GM12874 (cell line): ENCODE measurements around the gene SERTAD1.

Experiments
- TF ChIP-seq, protein P1 (sequence below): IDR thresholded peaks from 2 replicates; pipeline ENCODE4 v1.5.1; 2011; ENCODE audit warnings: low read depth, mild to moderate bottlenecking, control low read depth, low read length, moderate library complexity; ENCODE audit not compliant: insufficient read depth

Gene SERTAD1

DNA sequence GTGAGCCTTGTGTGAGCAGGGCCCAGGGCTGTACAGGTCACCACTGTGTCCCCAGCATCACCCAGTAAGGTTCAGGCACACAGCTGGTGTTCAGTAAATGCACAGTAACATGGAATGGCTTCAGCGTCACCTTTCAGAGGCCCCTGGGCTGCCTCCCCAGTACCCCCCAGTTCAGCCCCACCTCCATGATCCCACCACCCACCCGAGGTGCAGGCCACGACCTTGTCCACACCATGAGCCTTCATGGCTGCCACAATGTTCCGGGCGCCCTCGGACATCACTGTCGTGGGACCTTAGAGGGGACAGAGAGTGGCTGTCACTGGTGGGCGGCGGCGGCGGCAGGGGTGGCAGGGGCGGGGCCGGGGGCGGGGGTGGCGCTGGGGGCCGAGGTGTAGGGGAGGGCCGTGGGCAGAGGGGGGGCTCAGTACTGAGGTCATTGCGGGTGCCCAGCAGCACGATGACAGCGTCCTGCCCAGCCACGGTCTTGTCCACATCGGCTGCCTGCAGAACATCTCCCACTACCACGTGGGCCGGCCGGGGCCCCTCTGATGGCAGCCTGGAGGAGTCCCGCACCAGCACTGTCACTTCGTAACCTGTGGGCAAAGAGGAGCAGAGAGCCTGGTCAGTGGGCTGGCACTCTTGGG lies 32.3 kb upstream of the SERTAD1 start:
- TF ChIP-seq, protein P1, sequence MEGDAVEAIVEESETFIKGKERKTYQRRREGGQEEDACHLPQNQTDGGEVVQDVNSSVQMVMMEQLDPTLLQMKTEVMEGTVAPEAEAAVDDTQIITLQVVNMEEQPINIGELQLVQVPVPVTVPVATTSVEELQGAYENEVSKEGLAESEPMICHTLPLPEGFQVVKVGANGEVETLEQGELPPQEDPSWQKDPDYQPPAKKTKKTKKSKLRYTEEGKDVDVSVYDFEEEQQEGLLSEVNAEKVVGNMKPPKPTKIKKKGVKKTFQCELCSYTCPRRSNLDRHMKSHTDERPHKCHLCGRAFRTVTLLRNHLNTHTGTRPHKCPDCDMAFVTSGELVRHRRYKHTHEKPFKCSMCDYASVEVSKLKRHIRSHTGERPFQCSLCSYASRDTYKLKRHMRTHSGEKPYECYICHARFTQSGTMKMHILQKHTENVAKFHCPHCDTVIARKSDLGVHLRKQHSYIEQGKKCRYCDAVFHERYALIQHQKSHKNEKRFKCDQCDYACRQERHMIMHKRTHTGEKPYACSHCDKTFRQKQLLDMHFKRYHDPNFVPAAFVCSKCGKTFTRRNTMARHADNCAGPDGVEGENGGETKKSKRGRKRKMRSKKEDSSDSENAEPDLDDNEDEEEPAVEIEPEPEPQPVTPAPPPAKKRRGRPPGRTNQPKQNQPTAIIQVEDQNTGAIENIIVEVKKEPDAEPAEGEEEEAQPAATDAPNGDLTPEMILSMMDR: no peak

DNA sequence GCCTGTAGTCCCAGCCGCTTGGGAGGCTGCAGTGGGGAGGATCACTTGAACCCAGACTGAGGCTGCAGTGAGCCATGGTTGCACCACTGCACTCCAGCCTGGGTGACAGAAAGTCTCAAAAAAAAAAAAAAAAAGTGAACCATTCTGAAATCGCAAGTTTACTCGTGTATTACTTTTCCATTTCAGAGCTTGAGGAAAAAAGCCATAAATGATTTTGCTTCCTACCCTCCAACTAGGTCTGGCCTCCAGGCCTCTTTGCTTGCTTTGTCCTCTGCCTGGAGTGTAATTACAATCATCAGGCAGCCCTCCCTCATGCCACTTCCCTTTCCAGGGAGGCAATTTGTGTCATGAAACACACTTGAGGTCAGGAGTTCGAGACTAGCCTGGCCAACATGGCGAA lies 31.3 kb upstream of the SERTAD1 start:
- TF ChIP-seq, protein P1: no peak

DNA sequence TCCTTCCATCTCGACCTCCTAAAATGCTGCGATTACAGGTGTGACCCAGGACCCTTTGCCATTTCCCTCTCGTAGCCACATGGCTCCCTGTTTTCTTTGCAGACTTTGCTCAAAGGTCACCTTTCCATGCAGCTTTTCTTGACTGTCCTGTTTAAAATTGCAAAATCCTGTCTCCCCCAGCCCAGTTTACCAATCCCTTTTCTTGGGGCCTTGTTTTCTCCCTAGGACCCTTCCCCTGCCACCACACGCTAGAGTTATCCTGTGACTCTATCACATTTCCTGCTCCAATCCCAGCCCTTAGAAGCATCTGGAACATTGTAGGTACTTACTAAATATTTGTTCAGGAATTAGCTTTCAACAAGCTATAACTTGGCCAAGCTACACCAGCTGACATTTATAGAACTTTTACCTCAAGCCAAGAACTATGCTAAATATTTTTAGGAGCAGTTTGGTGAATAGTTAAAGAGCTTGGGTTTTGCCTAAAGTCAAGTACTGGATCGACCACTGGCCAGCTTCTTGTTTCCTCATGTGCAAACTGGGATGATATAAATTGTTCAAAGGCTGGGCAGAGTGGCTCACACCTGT lies 27.5 kb upstream of the SERTAD1 start:
- TF ChIP-seq, protein P1: no peak

DNA sequence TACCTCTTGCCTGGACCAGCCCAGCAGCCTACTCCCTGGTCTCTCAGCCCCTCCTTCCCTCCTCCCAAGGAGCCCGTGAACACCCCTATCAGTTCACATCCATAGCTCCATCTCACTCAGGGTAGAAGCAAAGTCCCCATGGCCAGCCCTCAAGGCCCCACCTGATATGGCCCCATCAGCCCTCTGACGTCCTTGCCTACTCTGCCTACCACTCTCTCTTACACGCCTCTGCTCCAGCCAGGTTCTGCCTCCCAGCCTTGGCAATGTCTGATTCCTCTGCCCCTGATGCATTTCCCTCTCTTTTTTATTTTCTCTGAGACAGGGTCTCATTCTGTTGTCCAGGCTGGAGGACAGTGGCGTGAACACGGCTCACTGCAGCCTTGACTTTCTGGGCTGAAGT lies 26.2 kb upstream of the SERTAD1 start:
- TF ChIP-seq, protein P1: no peak

DNA sequence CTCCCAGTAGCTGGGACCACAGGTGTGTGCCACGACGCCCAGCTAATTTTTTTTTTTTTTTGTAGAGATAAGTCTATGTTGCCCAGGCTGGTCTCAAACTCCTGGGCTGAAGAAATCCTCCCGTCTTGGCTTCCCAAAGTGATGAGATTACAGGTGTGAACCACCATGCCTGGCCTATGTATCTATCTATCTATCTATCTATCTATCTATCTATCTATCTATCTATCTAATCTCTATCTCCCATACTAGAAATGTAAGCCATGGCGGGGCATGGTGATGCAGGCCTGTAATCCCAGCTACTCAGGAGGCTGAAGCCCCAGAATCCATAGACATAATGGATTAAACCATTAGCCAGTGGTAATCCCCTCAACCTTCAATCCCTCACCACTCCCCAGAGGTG lies 24.9 kb upstream of the SERTAD1 start:
- TF ChIP-seq, protein P1: no peak

DNA sequence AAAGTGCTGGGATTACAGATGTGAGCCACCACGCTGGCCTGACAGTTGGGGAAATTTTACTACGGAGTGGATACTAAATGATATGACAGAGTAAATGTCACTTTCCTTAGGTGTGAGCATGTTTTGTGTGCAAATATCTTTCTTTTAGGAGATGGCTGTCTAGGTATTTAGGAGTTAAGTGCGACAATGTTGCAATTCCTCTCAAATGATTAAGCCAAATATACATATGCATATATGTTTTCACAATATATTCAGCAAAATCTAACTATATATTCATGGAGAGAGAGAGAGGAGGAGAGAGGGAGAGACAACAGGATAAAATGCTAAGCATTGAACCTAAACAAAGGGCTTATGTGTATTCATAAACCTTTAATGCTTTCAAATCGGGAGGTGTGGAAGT lies 23.7 kb upstream of the SERTAD1 start:
- TF ChIP-seq, protein P1: no peak

DNA sequence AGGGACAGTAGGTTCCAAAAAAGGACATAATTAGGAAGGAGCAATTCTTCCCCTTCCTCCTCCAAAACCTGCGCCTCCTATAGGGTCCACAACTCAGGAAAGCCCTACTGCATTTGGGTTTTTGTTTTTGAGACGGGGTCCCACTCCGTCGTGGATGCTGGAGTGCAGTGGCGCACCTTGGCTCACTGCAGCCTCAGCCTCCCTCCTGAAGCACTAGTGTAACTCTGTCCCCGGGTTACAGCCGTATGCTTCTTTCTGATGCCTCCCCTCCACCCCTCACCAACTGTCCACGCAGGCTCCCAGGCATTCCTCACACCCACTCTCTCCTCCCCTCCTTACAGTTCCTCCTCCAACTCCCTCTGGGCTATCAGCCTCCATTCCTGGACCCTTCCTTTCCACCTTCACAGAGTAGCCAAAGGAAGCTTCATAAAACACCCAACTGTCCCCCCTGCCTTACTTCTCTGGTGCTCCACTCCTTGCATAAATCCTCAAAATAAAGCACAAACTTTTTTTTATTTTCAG lies 20.5 kb upstream of the SERTAD1 start:
- TF ChIP-seq, protein P1: no peak
